ENCODE data around the gene ADORA1. TPM values are rescaled to one million over a fixed set of nuclear protein-coding genes. Genes with fewer than 3 reads are reported as not detected.

Gene ADORA1
- polyA plus RNA-seq, 4 donors, result 0.38 to 1.4 (median 0.54) TPM; not detected in 1

DNA sequence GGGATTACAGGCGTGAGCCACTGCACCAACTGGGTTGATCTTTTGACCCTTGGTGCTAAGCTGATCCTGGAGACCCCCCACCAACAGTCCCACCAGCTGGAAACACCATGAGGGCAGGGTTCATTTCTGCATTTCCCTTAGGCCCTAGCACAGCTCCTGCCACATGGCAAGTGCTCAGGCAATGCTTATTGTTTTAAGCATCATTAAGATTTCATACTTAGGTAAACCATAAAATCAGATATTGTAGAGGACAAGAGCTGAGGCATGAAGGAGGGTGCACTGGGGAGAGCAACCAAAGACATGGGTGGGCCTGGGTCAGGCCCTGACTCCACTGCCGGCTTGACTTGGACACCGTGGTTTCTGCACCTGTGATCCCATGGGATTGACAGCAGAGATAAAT lies 84.3 kb downstream of the ADORA1 start:
- no peak for FAIRE-seq
- H3K36me3 ChIP-seq (ENCODE audit: control insufficient read depth in 3 of 3, insufficient read depth in 2 of 3, low read depth in 1 of 3, low read length in 3 of 3), result no peaks in the 10 kb centered on the region
- H3K27me3 ChIP-seq (ENCODE audit: control insufficient read depth in 3 of 3, insufficient read depth in 3 of 3, low read length in 3 of 3), result peaks cover 0 to 6% (median 0%) of the 10 kb centered on the region in 3 donors
- no peaks in the 10 kb centered on the region for H3K9me3 ChIP-seq (ENCODE audit: control insufficient read depth in 2 of 2, insufficient read depth in 1 of 2, low read depth in 1 of 2, low read length in 1 of 2)
- DNase-seq, result no peak
- H3K4me1 ChIP-seq (ENCODE audit: control insufficient read depth in 3 of 3, insufficient read depth in 2 of 3, low read depth in 1 of 3, low read length in 2 of 3), result no peaks in the 10 kb centered on the region
- WGBS, 3 donors, result 89 to 94% (median 93%) methylated on average over 3 of the region's 3 CpGs
- no peak overlapping the region for H3K27ac ChIP-seq (ENCODE audit: low read depth in 1 of 3, low read length in 2 of 3)
- H3K4me3 ChIP-seq (ENCODE audit: low read depth in 1 of 3, low read length in 3 of 3), result no peak overlapping the region

DNA sequence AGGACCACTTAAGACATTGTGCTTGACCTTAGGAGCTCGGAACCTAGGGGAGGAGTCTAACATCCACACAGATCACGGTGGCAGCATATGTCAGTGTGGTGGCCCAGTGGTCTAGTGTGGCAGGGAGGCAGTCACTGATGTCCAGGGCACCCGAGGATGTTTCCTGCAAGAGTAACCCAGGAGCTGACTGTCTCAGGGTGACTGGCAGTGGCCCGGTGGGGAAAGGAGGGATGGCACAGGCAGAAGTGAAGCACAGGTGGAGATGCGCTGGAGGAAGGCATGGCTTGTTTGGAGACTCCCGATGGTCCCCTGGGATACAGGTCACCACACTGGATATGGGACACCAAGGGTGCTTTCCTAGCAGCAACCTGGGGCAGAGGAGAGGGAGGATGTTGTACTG lies 85.6 kb downstream of the ADORA1 start:
- 68 to 84% (median 78%) methylated on average over 6 of the region's 6 CpGs for WGBS, 3 donors
- H3K27ac ChIP-seq (ENCODE audit: low read depth in 1 of 3, low read length in 2 of 3), result no peak overlapping the region
- no peaks in the 10 kb centered on the region for H3K4me1 ChIP-seq (ENCODE audit: control insufficient read depth in 3 of 3, insufficient read depth in 2 of 3, low read depth in 1 of 3, low read length in 2 of 3)
- DNase-seq (no peak), FAIRE-seq (no peak)
- H3K9me3 ChIP-seq (ENCODE audit: control insufficient read depth in 2 of 2, insufficient read depth in 1 of 2, low read depth in 1 of 2, low read length in 1 of 2), result no peaks in the 10 kb centered on the region
- H3K36me3 ChIP-seq (ENCODE audit: control insufficient read depth in 3 of 3, insufficient read depth in 2 of 3, low read depth in 1 of 3, low read length in 3 of 3), result no peaks in the 10 kb centered on the region
- no peak overlapping the region for H3K4me3 ChIP-seq (ENCODE audit: low read depth in 1 of 3, low read length in 3 of 3)
- peaks cover 0 to 6% (median 2%) of the 10 kb centered on the region in 3 donors for H3K27me3 ChIP-seq (ENCODE audit: control insufficient read depth in 3 of 3, insufficient read depth in 3 of 3, low read length in 3 of 3)

DNA sequence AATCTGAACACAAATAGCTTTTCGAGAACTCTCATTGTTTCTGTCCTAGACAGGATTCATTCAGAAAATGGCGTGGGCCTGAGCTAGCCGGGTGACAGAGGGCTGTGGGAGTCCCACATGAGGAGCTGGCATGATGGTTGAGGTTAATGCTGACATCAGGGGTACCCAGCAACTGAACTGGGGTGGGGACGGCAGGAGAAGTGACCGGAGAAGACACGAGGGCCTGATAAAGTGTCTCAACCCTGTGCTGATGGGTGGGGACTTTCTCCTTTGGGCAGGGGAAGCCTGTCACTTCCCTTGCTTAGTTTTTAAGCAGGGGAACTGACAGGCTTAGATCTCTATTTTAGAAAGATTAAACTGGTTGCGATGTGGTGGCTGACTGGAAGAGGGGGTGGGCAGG lies 87.3 kb downstream of the ADORA1 start:
- no peaks in the 10 kb centered on the region for H3K9me3 ChIP-seq (ENCODE audit: control insufficient read depth in 2 of 2, insufficient read depth in 1 of 2, low read depth in 1 of 2, low read length in 1 of 2)
- FAIRE-seq, result no peak
- WGBS, 3 donors, result 64 to 79% (median 71%) methylated on average over 7 of the region's 7 CpGs

DNA sequence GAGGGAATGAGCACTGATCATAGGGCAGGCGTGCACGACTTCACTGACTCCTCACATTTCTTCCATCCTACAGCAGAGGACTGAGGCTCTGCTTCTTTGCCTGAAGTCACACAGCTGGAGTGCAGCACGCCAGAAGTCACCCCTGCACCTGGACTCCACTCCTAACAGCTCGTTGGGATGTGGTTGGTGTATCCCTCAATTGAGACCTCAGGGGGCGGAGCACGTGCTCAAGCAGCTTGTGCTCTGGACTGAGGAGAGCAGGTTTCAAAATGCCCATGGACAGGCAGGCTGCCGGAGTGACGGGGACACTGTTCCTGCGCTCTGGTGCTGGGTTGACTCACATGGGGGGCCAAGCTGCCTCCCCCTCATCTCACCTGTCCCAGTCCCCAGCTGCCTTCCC lies 88.0 kb downstream of the ADORA1 start:
- Histone ChIP-seq H3K9me3 (ENCODE audit: control insufficient read depth in 2 of 2, insufficient read depth in 1 of 2, low read depth in 1 of 2, low read length in 1 of 2) (no peaks in the 10 kb centered on the region), H3K36me3 (ENCODE audit: control insufficient read depth in 3 of 3, insufficient read depth in 2 of 3, low read depth in 1 of 3, low read length in 3 of 3) (no peaks in the 10 kb centered on the region), H3K27me3 (ENCODE audit: control insufficient read depth in 3 of 3, insufficient read depth in 3 of 3, low read length in 3 of 3) (peaks cover 0 to 6% (median 2%) of the 10 kb centered on the region in 3 donors), H3K4me3 (ENCODE audit: low read depth in 1 of 3, low read length in 3 of 3) (no peak overlapping the region), H3K27ac (ENCODE audit: low read depth in 1 of 3, low read length in 2 of 3) (no peak overlapping the region), H3K4me1 (ENCODE audit: control insufficient read depth in 3 of 3, insufficient read depth in 2 of 3, low read depth in 1 of 3, low read length in 2 of 3) (no peaks in the 10 kb centered on the region)
- DNase-seq (no peak), FAIRE-seq (no peak)
- WGBS, 3 donors, result 54 to 66% (median 56%) methylated on average over 9 of the region's 9 CpGs

More for the DNA sequence above, 87.3 kb downstream of the ADORA1 start:
- no peak overlapping the region for H3K4me3 ChIP-seq (ENCODE audit: low read depth in 1 of 3, low read length in 3 of 3)
- H3K27ac ChIP-seq (ENCODE audit: low read depth in 1 of 3, low read length in 2 of 3), result no peak overlapping the region
- no peaks in the 10 kb centered on the region for H3K36me3 ChIP-seq (ENCODE audit: control insufficient read depth in 3 of 3, insufficient read depth in 2 of 3, low read depth in 1 of 3, low read length in 3 of 3)
- no peaks in the 10 kb centered on the region for H3K4me1 ChIP-seq (ENCODE audit: control insufficient read depth in 3 of 3, insufficient read depth in 2 of 3, low read depth in 1 of 3, low read length in 2 of 3)
- H3K27me3 ChIP-seq (ENCODE audit: control insufficient read depth in 3 of 3, insufficient read depth in 3 of 3, low read length in 3 of 3), result peaks cover 0 to 6% (median 2%) of the 10 kb centered on the region in 3 donors
- no peak for DNase-seq

DNA sequence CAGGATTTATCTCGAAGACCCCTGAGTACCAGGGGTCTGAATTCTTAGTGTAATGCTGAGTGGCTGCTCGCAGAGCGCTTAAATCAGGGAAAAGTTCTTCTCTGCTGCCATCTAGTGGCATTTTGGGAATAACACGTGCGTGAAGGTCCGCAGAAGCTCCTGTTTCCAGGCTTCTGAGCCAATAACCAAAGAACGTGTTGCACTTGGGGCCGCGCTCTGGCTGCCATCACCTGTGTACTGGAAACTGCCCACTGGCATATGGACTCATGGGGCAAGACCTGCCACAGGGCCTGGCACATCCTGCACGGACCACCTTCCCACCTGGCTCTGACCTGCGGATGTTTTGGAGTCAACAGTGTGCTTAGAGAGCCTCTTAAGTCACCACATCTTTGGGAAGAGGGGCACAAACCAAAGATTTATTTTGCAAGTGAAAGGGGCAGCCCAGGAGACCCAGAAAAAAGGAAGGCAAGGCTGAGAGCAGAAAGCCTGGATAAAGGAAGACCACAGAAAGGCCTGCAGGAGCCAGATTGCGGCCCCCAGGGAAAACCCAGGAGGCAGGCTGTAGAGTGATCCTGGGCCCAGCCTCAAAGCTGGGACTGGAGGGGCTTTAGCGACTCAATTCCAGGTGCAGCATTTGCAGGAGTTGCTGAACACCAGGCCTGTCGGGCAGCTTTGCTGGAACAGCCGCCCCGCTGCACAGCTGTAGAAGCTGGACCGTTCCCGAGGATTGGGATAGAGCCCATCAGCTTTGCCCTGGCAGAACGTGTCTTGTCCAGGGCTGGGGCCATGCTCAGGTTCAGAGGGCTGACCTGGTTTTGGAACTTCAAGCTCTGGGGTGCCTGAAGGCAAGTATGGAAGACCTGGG lies 89.0 kb downstream of the ADORA1 start:
- Histone ChIP-seq H3K4me3 (ENCODE audit: low read depth in 1 of 3, low read length in 3 of 3) (no peak overlapping the region), H3K36me3 (ENCODE audit: control insufficient read depth in 3 of 3, insufficient read depth in 2 of 3, low read depth in 1 of 3, low read length in 3 of 3) (no peaks in the 10 kb centered on the region), H3K27ac (ENCODE audit: low read depth in 1 of 3, low read length in 2 of 3) (no peak overlapping the region), H3K27me3 (ENCODE audit: control insufficient read depth in 3 of 3, insufficient read depth in 3 of 3, low read length in 3 of 3) (peaks cover 0 to 6% (median 2%) of the 10 kb centered on the region in 3 donors), H3K4me1 (ENCODE audit: control insufficient read depth in 3 of 3, insufficient read depth in 2 of 3, low read depth in 1 of 3, low read length in 2 of 3) (no peaks in the 10 kb centered on the region), H3K9me3 (ENCODE audit: control insufficient read depth in 2 of 2, insufficient read depth in 1 of 2, low read depth in 1 of 2, low read length in 1 of 2) (no peaks in the 10 kb centered on the region)
- WGBS, 3 donors, result 35 to 37% (median 35%) methylated on average over 19 of the region's 19 CpGs
- peak; percentile 61 to 80 for DNase-seq
- no peak for FAIRE-seq

Other genes starting within 250 kb of the ADORA1 start
- gene RABIF, start 238.6 kb upstream of the ADORA1 start, polyA plus RNA-seq, result 10 to 100 TPM in 3 of 4 donors, 1 to 10 TPM in 1; 7.8 to 11.2 (median 10.3) TPM
- 10 to 100 TPM; 12.7 to 28.2 (median 17.2) TPM for gene KLHL12, start 200.5 kb upstream of the ADORA1 start, polyA plus RNA-seq
- 10 to 100 TPM; 48.5 to 77.7 (median 53.8) TPM for gene ADIPOR1, start 169.4 kb upstream of the ADORA1 start, polyA plus RNA-seq
- gene CYB5R1, start 160.5 kb upstream of the ADORA1 start, polyA plus RNA-seq, result 10 to 100 TPM in 3 of 4 donors, 1 to 10 TPM in 1; 6.5 to 34.8 (median 20.9) TPM
- 10 to 100 TPM; 58.9 to 80.4 (median 67.2) TPM for gene TMEM183A, start 120.4 kb upstream of the ADORA1 start, polyA plus RNA-seq
- gene PPFIA4, start 101.2 kb upstream of the ADORA1 start, polyA plus RNA-seq, result 1 to 10 TPM in 1 of 4 donors, under 1 TPM in 2, not detected in 1; 0.27 to 1.2 (median 0.54) TPM
- 1 to 10 TPM in 1 of 4 donors, not detected in 3; 1.5 TPM for gene MYOG, start 41.7 kb upstream of the ADORA1 start, polyA plus RNA-seq
- gene MYBPH, start 48.1 kb downstream of the ADORA1 start, polyA plus RNA-seq, result 1 to 10 TPM in 1 of 4 donors, not detected in 3; 1.1 TPM
- gene CHI3L1, start 59.0 kb downstream of the ADORA1 start, polyA plus RNA-seq, result 1 to 10 TPM in 2 of 4 donors, under 1 TPM in 2; 0.16 to 1.6 (median 0.90) TPM
- gene CHIT1, start 101.9 kb downstream of the ADORA1 start, polyA plus RNA-seq, result under 1 TPM in 2 of 4 donors, not detected in 2; 0.07 to 0.43 TPM
- gene BTG2, start 177.8 kb downstream of the ADORA1 start, polyA plus RNA-seq, result 100 to 1,000 TPM in 2 of 4 donors, 10 to 100 TPM in 2; 15.9 to 193 (median 62.2) TPM
- gene FMOD, start 223.4 kb downstream of the ADORA1 start, polyA plus RNA-seq, result 10 to 100 TPM in 2 of 4 donors, 1 to 10 TPM in 1, under 1 TPM in 1; 0.89 to 59.5 (median 8.3) TPM